Measurements from ENCODE around the gene SP100. TPM values are rescaled to one million over a fixed set of nuclear protein-coding genes. Genes with fewer than 3 reads are reported as not detected.
A peak's percentile ranks its signal among the peaks of the same experiment; 100 is the strongest.

SP100 gene
- total and polyA plus RNA-seq, 2 of the 13 experiments (the other 11 are each of a cell fraction or from before 2014, with no cell fraction given): 12.6 to 16.5 TPM

DNA sequence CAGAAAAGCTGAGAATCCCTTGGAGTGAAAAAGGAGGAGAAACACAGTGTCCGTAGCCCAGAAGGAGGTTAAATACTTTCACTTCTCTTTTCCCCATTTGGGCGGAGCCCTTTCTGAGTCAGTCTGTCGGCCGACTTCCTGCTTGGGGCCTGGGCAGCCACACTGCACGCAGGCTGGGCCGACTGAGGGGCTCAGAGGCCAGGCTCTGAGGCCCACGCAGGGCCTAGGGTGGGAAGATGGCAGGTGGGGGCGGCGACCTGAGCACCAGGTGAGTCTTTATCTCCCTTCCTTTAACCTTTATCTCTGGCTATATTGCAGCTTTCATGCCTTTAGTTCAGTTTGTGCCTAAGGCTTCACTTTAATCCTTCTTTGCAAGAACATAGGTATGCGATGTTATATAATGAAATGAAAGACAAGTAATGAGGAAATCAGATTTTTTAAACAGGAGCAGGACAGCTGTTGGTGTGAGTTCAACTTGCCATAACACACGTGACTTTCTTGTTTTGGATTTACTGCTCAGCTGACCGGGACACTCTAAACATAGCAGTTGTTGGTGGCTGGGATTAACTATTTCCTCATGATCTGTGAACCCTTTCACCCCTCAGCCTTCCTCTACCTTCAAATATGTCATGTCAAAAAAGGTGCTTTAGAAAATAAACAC is at the start of gene SP100 (continued):
- TF ChIP-seq AKNA (CRISPR knock-in tag; IDR thresholded peaks at IDR 0.05; ENCODE audit: borderline replicate concordance) (no peak), ZNF24 (IDR thresholded peaks at IDR 0.05) (no peak), RAD21 (CRISPR knock-in tag; IDR thresholded peaks at IDR 0.05) (no peak), GMEB1 (CRISPR knock-in tag; IDR thresholded peaks at IDR 0.05; ENCODE audit: borderline replicate concordance) (0 out of 2 replicates have a peak, but pooled peaks have one; percentile 9), EZH2 (conservative IDR thresholded peaks at IDR 0.05; ENCODE audit: low read depth, low read length) (no peak), ZNF589 (CRISPR knock-in tag; conservative IDR thresholded peaks at IDR 0.05) (0 out of 2 replicates have a peak, but pooled peaks have one; percentile 55), ZBTB7B (CRISPR knock-in tag; IDR thresholded peaks at IDR 0.05) (peak; percentile 64), NFKBIZ (CRISPR knock-in tag; IDR thresholded peaks at IDR 0.05) (peak; percentile 39; the same call in 1 of the 2 replicates), GABPB1 (CRISPR knock-in tag; IDR thresholded peaks at IDR 0.05) (peak; percentile 87), ZNF777 (CRISPR knock-in tag; IDR thresholded peaks at IDR 0.05) (no peak), RNF2 (conservative IDR thresholded peaks at IDR 0.05; ENCODE audit: low read depth) (no peak), CENPT (CRISPR knock-in tag; IDR thresholded peaks at IDR 0.05; ENCODE audit: low read depth) (no peak), ZSCAN12 (CRISPR knock-in tag; IDR thresholded peaks at IDR 0.05) (no peak), AGO1 (IDR thresholded peaks at IDR 0.05; ENCODE audit: low read depth, low read length, poor library complexity, severe bottlenecking) (no peak), MAFK (conservative IDR thresholded peaks at IDR 0.05 in 1 of 2, IDR thresholded peaks at IDR 0.05 in 1 of 2; ENCODE audit: low read length in 2 of 2) (no peak), THAP9 (CRISPR knock-in tag; IDR thresholded peaks at IDR 0.05; ENCODE audit: borderline replicate concordance) (peak; percentile 77; the same call in 1 of the 2 replicates)
- TF ChIP-seq, protein P1, sequence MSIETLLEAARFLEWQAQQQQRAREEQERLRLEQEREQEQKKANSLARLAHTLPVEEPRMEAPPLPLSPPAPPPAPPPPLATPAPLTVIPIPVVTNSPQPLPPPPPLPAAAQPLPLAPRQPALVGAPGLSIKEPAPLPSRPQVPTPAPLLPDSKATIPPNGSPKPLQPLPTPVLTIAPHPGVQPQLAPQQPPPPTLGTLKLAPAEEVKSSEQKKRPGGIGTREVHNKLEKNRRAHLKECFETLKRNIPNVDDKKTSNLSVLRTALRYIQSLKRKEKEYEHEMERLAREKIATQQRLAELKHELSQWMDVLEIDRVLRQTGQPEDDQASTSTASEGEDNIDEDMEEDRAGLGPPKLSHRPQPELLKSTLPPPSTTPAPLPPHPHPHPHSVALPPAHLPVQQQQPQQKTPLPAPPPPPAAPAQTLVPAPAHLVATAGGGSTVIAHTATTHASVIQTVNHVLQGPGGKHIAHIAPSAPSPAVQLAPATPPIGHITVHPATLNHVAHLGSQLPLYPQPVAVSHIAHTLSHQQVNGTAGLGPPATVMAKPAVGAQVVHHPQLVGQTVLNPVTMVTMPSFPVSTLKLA (IDR thresholded peaks at IDR 0.05): no peak

All from HepG2 (cell line).